Thyroid gland (tissue), 4 donors: ENCODE results near the gene SSTR5. TPM values are rescaled to one million over a fixed set of nuclear protein-coding genes. Genes with fewer than 3 reads are reported as not detected.

Experiments
- DNase-seq, 2 donors: peaks; one replicate each; pipeline ENCODE4 v3.0.0-alpha.2; 2019
- H3K27ac ChIP-seq, 3 donors: fragments of 200-600 bp; sonication (generic); 1 replicate in 2 of 3; 2 replicates in 1 of 3; pipeline ENCODE4 v1.5.1; 2016 to 2019; ENCODE audit warnings: mild to moderate bottlenecking in 1 of 3, moderate library complexity in 1 of 3
- H3K27me3 ChIP-seq: fragments of 200-600 bp; sonication (generic); one replicate; pipeline ENCODE4 v1.5.1; 2019
- H3K36me3 ChIP-seq, 2 donors: fragments of 200-600 bp; sonication (generic); one replicate each; pipeline ENCODE4 v1.5.1; 2016 to 2019
- H3K4me1 ChIP-seq, 2 donors: fragments of 200-600 bp; sonication (generic); one replicate each; pipeline ENCODE4 v1.5.1; 2017 to 2019
- H3K4me3 ChIP-seq, 3 donors: fragments of 200-600 bp; sonication (generic); replicated peaks in 1 of 3; 1 replicate in 2 of 3; 2 replicates in 1 of 3; pipeline ENCODE4 v1.5.1; 2016; ENCODE audit warnings: mild to moderate bottlenecking in 1 of 3
- H3K9me3 ChIP-seq: fragments of 200-600 bp; sonication (generic); one replicate; pipeline ENCODE4 v1.5.1; 2017
- POLR2A ChIP-seq, 2 donors: fragments of 450-650 bp; IDR thresholded peaks; one replicate each; pipeline ENCODE4 v1.6.1; 2017; ENCODE audit warnings: antibody characterized with exemption in 2 of 2, mild to moderate bottlenecking in 2 of 2, moderate library complexity in 1 of 2
- WGBS, 2 donors: methylation state at CpG; one replicate each; pipeline ENCODE4 v1.1.5; 2017; 5-methylcytosine and 5-hydroxymethylcytosine counted together
- intact Hi-C: fragments of 100-400 bp; cut with DNase I; formaldehyde crosslinking; loops from one replicate; pipeline ENCODE4 v1.15.1; 2023
- total RNA-seq, 4 donors: library from RNA; depleted of rRNA; stranded (reverse); fragments of >200 nt; gene quantifications; one replicate each; pipeline ENCODE4 v1.2.3, GENCODE V29; 2016
- TF ChIP-seq, protein P1 (sequence below), 6 experiments: fragments of 200-600 bp in 3 of 6; fragments of 450-650 bp in 3 of 6; sonication (generic) in 3 of 6; IDR thresholded peaks; one replicate each; pipeline ENCODE4 v1.5.1; 2016 to 2019; ENCODE audit warnings: antibody characterized with exemption in 6 of 6, mild to moderate bottlenecking in 2 of 6, inconsistent platforms in 1 of 6, moderate library complexity in 1 of 6

Gene SSTR5
- total RNA-seq, 4 donors from 2014 or later = not detected

DNA sequence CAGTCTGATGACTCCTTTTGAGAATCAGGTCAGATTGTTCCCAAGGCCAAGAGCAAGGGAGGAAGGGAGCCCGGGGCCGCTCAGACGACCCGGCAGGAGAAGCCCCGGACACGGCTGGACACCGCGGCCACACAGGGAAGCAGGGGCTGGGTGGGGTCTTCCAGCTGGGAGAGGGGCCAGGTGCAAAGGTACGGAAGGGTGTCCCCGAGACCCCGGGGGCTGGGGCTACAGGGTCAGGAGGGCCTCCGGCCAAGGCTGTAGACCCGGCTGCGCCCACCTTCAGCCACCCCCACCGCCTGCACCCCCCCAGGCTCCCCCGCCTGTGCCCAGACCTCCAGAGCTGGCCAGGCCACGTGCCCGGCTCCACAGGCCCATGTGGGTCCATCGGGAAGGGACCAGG lies 45.4 kb downstream of the SSTR5 start:
- WGBS, 2 donors = 75 to 76% methylated on average over 13 to 16 of the region's 19 CpGs
- Histone ChIP-seq H3K9me3 (no peaks in the 10 kb centered on the region), H3K36me3 (no peaks in the 10 kb centered on the region), H3K27ac (no peak overlapping the region), H3K27me3 (no peaks in the 10 kb centered on the region), H3K4me3 (no peak overlapping the region), H3K4me1 (no peaks in the 10 kb centered on the region)
- no peak for DNase-seq
- TF ChIP-seq POLR2A (IDR thresholded peaks at IDR 0.05) = no peak
- TF ChIP-seq, protein P1, sequence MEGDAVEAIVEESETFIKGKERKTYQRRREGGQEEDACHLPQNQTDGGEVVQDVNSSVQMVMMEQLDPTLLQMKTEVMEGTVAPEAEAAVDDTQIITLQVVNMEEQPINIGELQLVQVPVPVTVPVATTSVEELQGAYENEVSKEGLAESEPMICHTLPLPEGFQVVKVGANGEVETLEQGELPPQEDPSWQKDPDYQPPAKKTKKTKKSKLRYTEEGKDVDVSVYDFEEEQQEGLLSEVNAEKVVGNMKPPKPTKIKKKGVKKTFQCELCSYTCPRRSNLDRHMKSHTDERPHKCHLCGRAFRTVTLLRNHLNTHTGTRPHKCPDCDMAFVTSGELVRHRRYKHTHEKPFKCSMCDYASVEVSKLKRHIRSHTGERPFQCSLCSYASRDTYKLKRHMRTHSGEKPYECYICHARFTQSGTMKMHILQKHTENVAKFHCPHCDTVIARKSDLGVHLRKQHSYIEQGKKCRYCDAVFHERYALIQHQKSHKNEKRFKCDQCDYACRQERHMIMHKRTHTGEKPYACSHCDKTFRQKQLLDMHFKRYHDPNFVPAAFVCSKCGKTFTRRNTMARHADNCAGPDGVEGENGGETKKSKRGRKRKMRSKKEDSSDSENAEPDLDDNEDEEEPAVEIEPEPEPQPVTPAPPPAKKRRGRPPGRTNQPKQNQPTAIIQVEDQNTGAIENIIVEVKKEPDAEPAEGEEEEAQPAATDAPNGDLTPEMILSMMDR (IDR thresholded peaks at IDR 0.05) = no peak
- intact Hi-C loops = no loop called here

DNA sequence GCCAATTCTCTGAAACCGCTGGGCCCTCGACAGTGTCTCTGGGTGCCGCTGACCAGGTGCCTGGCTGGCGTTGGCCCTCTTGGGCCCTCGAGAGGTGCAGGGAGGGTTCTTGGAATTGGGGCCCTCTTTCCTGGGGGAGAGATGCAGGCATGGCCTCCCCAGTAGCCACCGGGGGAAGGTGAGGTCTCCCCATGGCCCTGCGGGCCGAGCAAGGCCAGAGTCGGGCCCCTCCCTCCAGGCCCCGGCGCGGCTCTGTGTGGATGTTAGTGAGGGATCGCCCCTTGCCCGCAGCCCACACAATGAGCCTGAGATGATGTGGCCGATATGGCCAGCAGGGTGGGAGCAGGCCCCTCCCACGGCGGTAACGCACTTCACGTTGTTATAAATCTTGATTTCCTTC lies 46.6 kb downstream of the SSTR5 start:
- WGBS, 2 donors = 81 to 82% methylated on average over 17 to 19 of the region's 19 CpGs
- Histone ChIP-seq H3K27me3 (no peaks in the 10 kb centered on the region), H3K9me3 (no peaks in the 10 kb centered on the region), H3K4me3 (no peak overlapping the region), H3K27ac (no peak overlapping the region), H3K4me1 (no peaks in the 10 kb centered on the region), H3K36me3 (no peaks in the 10 kb centered on the region)
- intact Hi-C loops = no loop called here
- TF ChIP-seq POLR2A (IDR thresholded peaks at IDR 0.05) = no peak
- TF ChIP-seq, protein P1 (IDR thresholded peaks at IDR 0.05) = no peak
- DNase-seq = no peak

DNA sequence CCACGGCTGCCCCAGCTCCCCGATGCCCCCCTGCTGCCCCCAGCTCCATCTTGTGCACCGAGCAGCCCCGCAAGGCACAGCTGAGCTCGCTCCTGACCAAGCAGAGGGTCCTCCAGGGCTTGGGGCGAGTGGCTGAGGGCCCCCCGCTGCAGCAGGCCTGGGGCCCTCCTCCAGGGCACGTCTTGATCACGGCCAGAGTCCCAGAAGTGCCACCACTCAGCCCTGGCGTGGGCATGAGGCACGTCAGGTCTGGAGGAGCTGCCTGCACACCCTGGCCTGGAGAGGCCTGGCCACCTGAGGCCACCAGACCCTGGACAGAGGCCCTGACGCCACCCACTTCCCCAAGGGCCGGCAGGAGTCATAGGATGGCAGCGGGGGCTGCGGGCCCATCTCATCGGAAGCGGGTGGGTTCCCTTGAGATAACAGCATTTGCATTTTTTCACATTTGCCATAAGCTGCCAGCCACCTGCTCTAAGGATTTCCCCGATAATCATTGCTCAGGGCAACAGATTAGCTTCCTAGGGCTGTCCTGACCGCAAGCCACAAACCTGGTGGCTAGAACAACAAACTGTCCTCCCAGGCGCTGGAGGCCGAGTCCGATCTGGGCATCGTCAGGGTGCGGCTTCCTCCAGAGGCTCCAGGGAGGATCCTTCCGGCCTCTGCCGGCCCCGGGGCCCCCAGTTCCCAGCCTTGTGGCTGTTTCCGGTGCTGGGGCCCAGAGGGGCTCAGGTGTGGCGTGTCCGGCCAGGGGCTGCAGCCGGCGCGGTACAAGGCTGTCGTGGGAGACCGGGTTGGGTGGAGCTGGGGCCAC lies 47.4 kb downstream of the SSTR5 start:
- 65 to 77% methylated on average over 16 to 17 of the region's 35 CpGs for WGBS, 2 donors
- Histone ChIP-seq H3K9me3 (no peaks in the 10 kb centered on the region), H3K27me3 (no peaks in the 10 kb centered on the region), H3K36me3 (no peaks in the 10 kb centered on the region), H3K4me1 (no peaks in the 10 kb centered on the region), H3K27ac (no peak overlapping the region), H3K4me3 (no peak overlapping the region)
- TF ChIP-seq, protein P1 (IDR thresholded peaks at IDR 0.05) = no peak
- TF ChIP-seq POLR2A (IDR thresholded peaks at IDR 0.05) = no peak
- intact Hi-C loops = no loop called here
- DNase-seq = no peak

DNA sequence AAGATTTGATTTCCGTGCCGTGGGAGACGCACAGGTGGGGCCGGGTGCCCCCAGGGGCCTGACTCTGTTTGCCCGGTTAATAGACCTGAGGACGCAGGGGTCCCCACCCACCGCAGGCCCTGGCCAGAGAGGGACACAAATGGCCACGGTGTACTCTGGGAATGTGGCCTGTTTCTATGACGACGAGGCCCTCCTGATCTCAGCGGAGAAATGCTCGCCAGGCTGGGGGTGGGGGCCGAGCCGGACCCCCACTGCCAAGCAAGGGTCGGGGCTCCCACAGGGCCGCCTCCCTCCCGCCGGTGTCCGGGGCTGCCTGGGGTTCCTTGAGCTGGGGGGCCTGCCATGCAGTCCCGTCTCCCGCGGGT lies 48.0 kb downstream of the SSTR5 start:
- TF ChIP-seq, protein P1 (IDR thresholded peaks at IDR 0.05) = no peak
- no peak for TF ChIP-seq POLR2A (IDR thresholded peaks at IDR 0.05)
- no peaks in the 10 kb centered on the region for H3K27me3 ChIP-seq
- no peak overlapping the region for H3K4me3 ChIP-seq
- H3K4me1 ChIP-seq = no peaks in the 10 kb centered on the region
- WGBS, 2 donors = 73 to 84% methylated on average over 3 to 13 of the region's 22 CpGs
- intact Hi-C loops = no loop called here
- no peak overlapping the region for H3K27ac ChIP-seq
- H3K9me3 ChIP-seq = no peaks in the 10 kb centered on the region
- no peak for DNase-seq
- H3K36me3 ChIP-seq = no peaks in the 10 kb centered on the region

GRCh38 chr16:1121009-1121408 lies 48.5 kb downstream of the SSTR5 start:
- H3K27me3 ChIP-seq = no peaks in the 10 kb centered on the region
- DNase-seq = no peak
- WGBS, 2 donors = 70 to 80% methylated on average over 11 to 23 of the region's 23 CpGs
- H3K4me1 ChIP-seq = no peaks in the 10 kb centered on the region
- no peak overlapping the region for H3K4me3 ChIP-seq
- TF ChIP-seq, protein P1 (IDR thresholded peaks at IDR 0.05) = no peak
- no peak for TF ChIP-seq POLR2A (IDR thresholded peaks at IDR 0.05)
- H3K27ac ChIP-seq = no peak overlapping the region
- intact Hi-C loops = no loop called here
- no peaks in the 10 kb centered on the region for H3K36me3 ChIP-seq
- H3K9me3 ChIP-seq = no peaks in the 10 kb centered on the region
